H1 (cell line): Measurements from ENCODE around the gene CEP70. TPM values are rescaled to one million over a fixed set of nuclear protein-coding genes. Genes with fewer than 3 reads are reported as not detected.

Source experiments
- CTBP2 ChIP-seq: IDR thresholded peaks from 2 replicates; pipeline ENCODE4 v1.7.0; 2011; ENCODE audit warnings: borderline replicate concordance, mild to moderate bottlenecking, moderate library complexity, mixed read lengths, low read length; ENCODE audit not compliant: insufficient read depth, insufficient read length
- NANOG ChIP-seq: IDR thresholded peaks from 2 replicates; pipeline ENCODE4 v1.6.1; 2011; ENCODE audit warnings: low read length, low read depth, mild to moderate bottlenecking, inconsistent platforms; ENCODE audit not compliant: insufficient read depth, poor library complexity, severe bottlenecking
- RAD21 ChIP-seq, 2 experiments: IDR thresholded peaks in 1 of 2; conservative IDR thresholded peaks in 1 of 2; 2 replicates each; pipeline ENCODE4 v1.6.1; 2011; ENCODE audit warnings: low read depth in 2 of 2, low read length in 2 of 2, improper control_type of control experiment in 1 of 2, inconsistent platforms in 1 of 2, mild to moderate bottlenecking in 1 of 2, moderate library complexity in 1 of 2
- SAP30 ChIP-seq: fragments of 300-600 bp; sonication (generic); IDR thresholded peaks from 2 replicates; pipeline ENCODE4 v1.7.1; 2012; ENCODE audit warnings: low read length, moderate library complexity, mild to moderate bottlenecking, inconsistent platforms; ENCODE audit not compliant: insufficient read depth, insufficient replicate concordance
- SP1 ChIP-seq: IDR thresholded peaks from 2 replicates; pipeline ENCODE4 v1.6.1; 2011; ENCODE audit warnings: low read depth, low read length
- SP4 ChIP-seq: IDR thresholded peaks from 2 replicates; pipeline ENCODE4 v1.6.1; 2012; ENCODE audit warnings: low read length, inconsistent platforms
- TEAD4 ChIP-seq: IDR thresholded peaks from 2 replicates; pipeline ENCODE4 v1.6.1; 2012; ENCODE audit warnings: low read depth, low read length, inconsistent platforms, mixed read lengths
- USF2 ChIP-seq: IDR thresholded peaks from 2 replicates; pipeline ENCODE4 v1.6.1; 2011; ENCODE audit warnings: low read length, improper control_type of control experiment
- polyA plus RNA-seq, 7 experiments: library from polyadenylated mRNA; depleted of rRNA in 3 of 7; stranded (reverse) in 5 of 7; unstranded in 2 of 7; fragments of >200 nt in 5 of 7; fragments of 200-250 nt in 2 of 7; gene quantifications; 1 replicate in 5 of 7; 2 replicates in 1 of 7; 4 replicates in 1 of 7; pipeline versions ENCODE4 v1.2.1 to v1.2.3, GENCODE V29; 2011 to 2013; ENCODE audit warnings: missing spikeins in 2 of 7, mixed read lengths in 2 of 7
- total RNA-seq: library from RNA; stranded (reverse); fragmentation: NEBNext Ultra II Directional; extraction: Animal tissue kit (Norgen Biotek cat#: 25700); gene quantifications from 2 replicates; pipeline ENCODE4 v1.2.1, GENCODE V29; 2021

CEP70 gene
- total and polyA plus RNA-seq, 2 of the 8 experiments (the other 6 are each of a cell fraction or from before 2014, with no cell fraction given), result 3.9 to 26.2 TPM

- TF ChIP-seq USF2, result no peak
- no peak for TF ChIP-seq SP1
- no peak for TF ChIP-seq RAD21 (IDR thresholded peaks at IDR 0.05 in 1 of 2, conservative IDR thresholded peaks at IDR 0.05 in 1 of 2; ENCODE audit: low read depth in 2 of 2, low read length in 2 of 2)
- no peak for TF ChIP-seq CTBP2
- no peak for TF ChIP-seq SP4
- TF ChIP-seq TEAD4, result no peak
- no peak for TF ChIP-seq NANOG
- no peak for TF ChIP-seq SAP30
Measured at GRCh38 chr3:138467931-138468330, 126.1 kb downstream of the CEP70 start (continued).
